H1 (cell line): Measurements from ENCODE around the gene ZFP64. TPM values are rescaled to one million over a fixed set of nuclear protein-coding genes. Genes with fewer than 3 reads are reported as not detected.

Source experiments
- CTCF ChIA-PET: fragments of 300-600 bp; sonication (Branson Sonifier 250); formaldehyde crosslinking; loops from one replicate; lab custom pipeline; 2021; ENCODE audit not compliant: partially characterized antibody; lab: Charles Lee
- POLR2A ChIA-PET: fragments of 300-600 bp; sonication (Branson Sonifier 250); formaldehyde crosslinking; loops from one replicate; lab custom pipeline; 2021; ENCODE audit warnings: inconsistent platforms; ENCODE audit not compliant: partially characterized antibody; lab: Charles Lee
- DNase-seq, 2 experiments: peaks; one replicate each; pipeline versions ENCODE4 v3.0.0 to v3.0.0-alpha.2; 2010 to 2022; ENCODE audit warnings: low spot score in 2 of 2, low read depth in 1 of 2, mixed read lengths in 1 of 2
- FAIRE-seq: peaks from 2 replicates; lab custom pipeline; 2011; peaks lifted over from hg19 to GRCh38; lab: Jason Lieb, UNC
- H2AFZ ChIP-seq: 2 replicates; pipeline ENCODE4 v1.8.1; 2012; ENCODE audit warnings: low read length, inconsistent platforms
- H2AK5ac ChIP-seq: 2 replicates; pipeline ENCODE4 v1.6.1; 2013; ENCODE audit warnings: low read depth, low read length
- H2BK120ac ChIP-seq: replicated peaks from 2 replicates; pipeline ENCODE3; 2013; ENCODE audit warnings: low read depth, low read length, inconsistent platforms
- H2BK12ac ChIP-seq: 2 replicates; pipeline ENCODE4 v1.6.1; 2013; ENCODE audit warnings: low read depth, low read length
- H2BK15ac ChIP-seq: 2 replicates; pipeline ENCODE4 v1.6.1; 2013; ENCODE audit warnings: low read length
- H2BK20ac ChIP-seq: 2 replicates; pipeline ENCODE4 v1.6.1; 2013; ENCODE audit warnings: low read length
- H2BK5ac ChIP-seq: 2 replicates; pipeline ENCODE4 v1.6.1; 2013; ENCODE audit warnings: low read depth, low read length
- H3K14ac ChIP-seq: 2 replicates; pipeline ENCODE4 v1.6.1; 2013; ENCODE audit warnings: inconsistent platforms; ENCODE audit not compliant: insufficient read length
- H3K18ac ChIP-seq: 2 replicates; pipeline ENCODE4 v1.6.1; 2013; ENCODE audit warnings: low read length; ENCODE audit errors: extremely low read depth
- H3K23ac ChIP-seq: 2 replicates; pipeline ENCODE4 v1.6.1; 2013; ENCODE audit warnings: inconsistent platforms; ENCODE audit not compliant: insufficient read length
- H3K23me2 ChIP-seq: 2 replicates; pipeline ENCODE4 v1.6.1; 2013; ENCODE audit warnings: low read depth, low read length
- H3K27ac ChIP-seq: 2 replicates; pipeline ENCODE4 v1.6.1; 2011; ENCODE audit warnings: low read depth, low read length, inconsistent platforms
- H3K27me3 ChIP-seq, 4 experiments: replicated peaks in 1 of 4; 1 replicate in 1 of 4; 2 replicates in 3 of 4; pipeline versions ENCODE4 v1.6.1 to v1.8.1; 2011 to 2013; ENCODE audit warnings: low read length in 3 of 4, mild to moderate bottlenecking in 3 of 4, inconsistent platforms in 2 of 4, mixed read lengths in 2 of 4, moderate library complexity in 1 of 4; ENCODE audit not compliant: control insufficient read depth in 3 of 4, insufficient read depth in 3 of 4; ENCODE audit errors: extremely low read depth in 1 of 4
- H3K36me3 ChIP-seq, 4 experiments: 2 replicates each; pipeline versions ENCODE4 v1.6.1 to v1.8.1; 2011 to 2013; ENCODE audit warnings: mild to moderate bottlenecking in 4 of 4, low read length in 3 of 4, moderate library complexity in 2 of 4, control low read depth in 1 of 4, inconsistent platforms in 1 of 4; ENCODE audit not compliant: insufficient read depth in 4 of 4, control insufficient read depth in 2 of 4
- H3K4ac ChIP-seq: replicated peaks from 2 replicates; pipeline ENCODE3; 2013; ENCODE audit warnings: low read length, low read depth, mixed read lengths, inconsistent platforms; ENCODE audit not compliant: insufficient read length
- H3K4me1 ChIP-seq, 4 experiments: replicated peaks in 1 of 4; 1 replicate in 1 of 4; 2 replicates in 3 of 4; pipeline versions ENCODE4 v1.6.1 to v1.8.1; 2011 to 2013; ENCODE audit warnings: low read length in 3 of 4, inconsistent platforms in 2 of 4, mixed read lengths in 1 of 4; ENCODE audit not compliant: insufficient read depth in 4 of 4, control insufficient read depth in 3 of 4
- H3K4me2 ChIP-seq, 2 experiments: 2 replicates each; pipeline versions ENCODE4 v1.6.1 to v1.8.1; 2011 to 2013; ENCODE audit warnings: low read depth in 2 of 2, low read length in 2 of 2, control low read depth in 1 of 2, inconsistent platforms in 1 of 2, mild to moderate bottlenecking in 1 of 2; ENCODE audit not compliant: insufficient read depth in 1 of 2
- H3K4me3 ChIP-seq, 4 experiments: fragments of 200-600, 300-600 bp in 1 of 4; sonication (generic), shearing (Covaris generic), sonication (Bioruptor Twin) in 1 of 4; 2 replicates each; pipeline versions ENCODE4 v1.5.1 to v1.8.1; 2011 to 2016; ENCODE audit warnings: low read length in 4 of 4, low read depth in 3 of 4, control low read depth in 2 of 4, inconsistent platforms in 2 of 4, mild to moderate bottlenecking in 2 of 4, mixed read lengths in 1 of 4, moderate library complexity in 1 of 4; ENCODE audit not compliant: insufficient read depth in 2 of 4; ENCODE audit errors: extremely low read depth in 1 of 4
- H3K56ac ChIP-seq: replicated peaks from 2 replicates; pipeline ENCODE3; 2013; ENCODE audit warnings: low read depth, mild to moderate bottlenecking, mixed read lengths, low read length, inconsistent platforms; ENCODE audit not compliant: insufficient read length
- H3K79me1 ChIP-seq: 2 replicates; pipeline ENCODE4 v1.6.1; 2013; ENCODE audit warnings: low read depth, low read length, control low read depth
- H3K79me2 ChIP-seq, 2 experiments: 2 replicates each; pipeline versions ENCODE4 v1.6.1 to v1.8.1; 2012 to 2013; ENCODE audit warnings: low read length in 2 of 2, mild to moderate bottlenecking in 2 of 2, inconsistent platforms in 1 of 2; ENCODE audit not compliant: insufficient read depth in 2 of 2, control insufficient read depth in 1 of 2
- H3K9ac ChIP-seq, 4 experiments: replicated peaks in 1 of 4; 1 replicate in 1 of 4; 2 replicates in 3 of 4; pipeline versions ENCODE4 v1.6.1 to v1.8.1; 2011 to 2013; ENCODE audit warnings: low read depth in 3 of 4, low read length in 3 of 4, control low read depth in 2 of 4, mild to moderate bottlenecking in 2 of 4, moderate library complexity in 2 of 4, inconsistent platforms in 1 of 4; ENCODE audit errors: extremely low read depth in 1 of 4
- H3K9me3 ChIP-seq, 2 experiments: 2 replicates each; pipeline versions ENCODE4 v1.6.1 to v1.8.1; 2012 to 2013; ENCODE audit warnings: mild to moderate bottlenecking in 2 of 2, moderate library complexity in 2 of 2, control low read depth in 1 of 2, inconsistent platforms in 1 of 2, low read depth in 1 of 2, low read length in 1 of 2, mixed read lengths in 1 of 2; ENCODE audit not compliant: insufficient read depth in 2 of 2
- H4K20me1 ChIP-seq, 2 experiments: replicated peaks in 1 of 2; 2 replicates each; pipeline versions ENCODE3 to v1.8.1; 2011 to 2013; ENCODE audit warnings: inconsistent platforms in 2 of 2, low read length in 2 of 2, mild to moderate bottlenecking in 1 of 2; ENCODE audit not compliant: insufficient read depth in 2 of 2, control insufficient read depth in 1 of 2
- H4K5ac ChIP-seq: 2 replicates; pipeline ENCODE4 v1.6.1; 2013; ENCODE audit warnings: low read length, low read depth, mixed read lengths, inconsistent platforms; ENCODE audit not compliant: insufficient read length
- H4K8ac ChIP-seq: 2 replicates; pipeline ENCODE4 v1.8.0; 2013; ENCODE audit warnings: mild to moderate bottlenecking, moderate library complexity, low read length, inconsistent platforms; ENCODE audit not compliant: insufficient read depth; ENCODE audit errors: extremely low read depth
- H4K91ac ChIP-seq: replicated peaks from 2 replicates; pipeline ENCODE3; 2013; ENCODE audit warnings: low read length, mixed read lengths, inconsistent platforms; ENCODE audit not compliant: insufficient read length
- E2F6 ChIP-seq: IDR thresholded peaks from 2 replicates; pipeline ENCODE4 v1.6.1; 2012; ENCODE audit warnings: inconsistent platforms
- KDM1A ChIP-seq: fragments of 200-600, 300-600 bp; sonication (generic); IDR thresholded peaks from 2 replicates; pipeline ENCODE4 v1.7.1; 2016; ENCODE audit warnings: mild to moderate bottlenecking, low read length, borderline replicate concordance
- RBBP5 ChIP-seq: IDR thresholded peaks from 2 replicates; pipeline ENCODE4 v1.7.1; 2012; ENCODE audit warnings: low read depth, mild to moderate bottlenecking, inconsistent platforms, low read length, moderate library complexity, borderline replicate concordance
- SP2 ChIP-seq: IDR thresholded peaks from 2 replicates; pipeline ENCODE4 v1.6.1; 2012; ENCODE audit warnings: mild to moderate bottlenecking, low read length, inconsistent platforms
- SUZ12 ChIP-seq: fragments of 200-600 bp; sonication (generic); IDR thresholded peaks from 2 replicates; pipeline ENCODE4 v1.6.1; 2012; ENCODE audit warnings: mild to moderate bottlenecking, inconsistent platforms, low read length, moderate library complexity, mixed read lengths
- YY1 ChIP-seq: IDR thresholded peaks from 2 replicates; pipeline ENCODE4 v1.6.1; 2011; ENCODE audit warnings: low read depth, mild to moderate bottlenecking, low read length
- ZNF274 ChIP-seq: IDR thresholded peaks from 2 replicates; pipeline ENCODE4 v1.7.0; 2012; ENCODE audit warnings: low read length, borderline replicate concordance; ENCODE audit errors: extremely low read depth
- WGBS, 2 experiments: shearing (Covaris generic) in 1 of 2; methylation state at CpG; one replicate each; pipeline versions ENCODE4 v1.1.6 to v1.1.7; 2013 to 2015; ENCODE audit warnings: low lambda C conversion rate in 2 of 2, mixed read lengths in 2 of 2, inconsistent platforms in 1 of 2, low coverage in 1 of 2, missing lambda C conversion rate in 1 of 2; ENCODE audit not compliant: insufficient replicate concordance in 2 of 2, insufficient coverage in 1 of 2, insufficient read length in 1 of 2; ENCODE audit errors: extremely low coverage in 1 of 2, missing lambda C conversion rate in 1 of 2; 5-methylcytosine and 5-hydroxymethylcytosine counted together
- polyA plus RNA-seq, 7 experiments: library from polyadenylated mRNA; depleted of rRNA in 3 of 7; stranded (reverse) in 5 of 7; unstranded in 2 of 7; fragments of >200 nt in 5 of 7; fragments of 200-250 nt in 2 of 7; gene quantifications; 1 replicate in 5 of 7; 2 replicates in 1 of 7; 4 replicates in 1 of 7; pipeline versions ENCODE4 v1.2.1 to v1.2.3, GENCODE V29; 2011 to 2013; ENCODE audit warnings: missing spikeins in 2 of 7, mixed read lengths in 2 of 7
- total RNA-seq: library from RNA; stranded (reverse); fragmentation: NEBNext Ultra II Directional; extraction: Animal tissue kit (Norgen Biotek cat#: 25700); gene quantifications from 2 replicates; pipeline ENCODE4 v1.2.1, GENCODE V29; 2021
- TF ChIP-seq, protein P1 (sequence below): IDR thresholded peaks from 2 replicates; pipeline ENCODE4 v1.6.1; 2012; ENCODE audit warnings: inconsistent platforms
- TF ChIP-seq, protein P2 (sequence below): IDR thresholded peaks from 2 replicates; pipeline ENCODE4 v1.6.1; 2011; ENCODE audit warnings: low read depth, mild to moderate bottlenecking, low read length; ENCODE audit not compliant: insufficient read depth
- TF ChIP-seq, protein P3 (sequence below), 3 experiments: IDR thresholded peaks; 1 replicate in 2 of 3; 2 replicates in 1 of 3; pipeline versions ENCODE4 v1.5.1 to v1.6.1; 2011; ENCODE audit warnings: low read length in 3 of 3, mild to moderate bottlenecking in 3 of 3, inconsistent platforms in 2 of 3, low read depth in 1 of 3, moderate library complexity in 1 of 3; ENCODE audit not compliant: insufficient read depth in 1 of 3; ENCODE audit errors: control extremely low read depth in 1 of 3

The ZFP64 gene
- total and polyA plus RNA-seq, 2 of the 8 experiments (the other 6 are each of a cell fraction or from before 2014, with no cell fraction given), result 25.3 to 43.7 TPM

- Histone ChIP-seq H4K5ac (no peak overlapping the region), H3K79me1 (no peaks in the 10 kb centered on the region), H3K36me3 (peaks cover 2 to 32% (median 14%) of the 10 kb centered on the region in 4 experiments; a peak in 7 of 8 replicates), H2AFZ (no peak overlapping the region), H3K14ac (no peak overlapping the region), H2AK5ac (no peak overlapping the region), H3K27me3 (no peaks in the 10 kb centered on the region), H3K9me3 (no peaks in the 10 kb centered on the region), H3K56ac (no peak overlapping the region), H3K4me1 (no peaks in the 10 kb centered on the region), H3K27ac (no peak overlapping the region), H2BK5ac (no peak overlapping the region), H3K23me2 (no peaks in the 10 kb centered on the region), H4K91ac (no peak overlapping the region), H2BK120ac (no peak overlapping the region), H3K4me3 (no peak overlapping the region), H2BK15ac (no peak overlapping the region), H3K23ac (no peak overlapping the region), H3K18ac (no peak overlapping the region), H4K8ac (no peak overlapping the region), H2BK20ac (no peak overlapping the region), H3K9ac (no peak overlapping the region), H3K4ac (no peak overlapping the region), H3K79me2 (no peaks in the 10 kb centered on the region), H4K20me1 (peaks cover 0 to 2% of the 10 kb centered on the region in 2 experiments), H3K4me2 (no peak overlapping the region), H2BK12ac (no peak overlapping the region)
- FAIRE-seq, result no peak
- ChIA-PET POLR2A (no interaction called here), CTCF (interaction anchor here (0.8 to 2.5 kb wide), 9 partner anchors 8 to 337 kb away, joined by 3 to 11 read pairs (median 3); no protein-coding TSS in a partner anchor)
- no peak for DNase-seq
- 89% methylated on average over 7 of the region's 7 CpGs; no CpG with 5 or more reads in 1 of the 2 experiments for WGBS, 2 experiments
- TF ChIP-seq KDM1A, result no peak
- TF ChIP-seq, protein P1, sequence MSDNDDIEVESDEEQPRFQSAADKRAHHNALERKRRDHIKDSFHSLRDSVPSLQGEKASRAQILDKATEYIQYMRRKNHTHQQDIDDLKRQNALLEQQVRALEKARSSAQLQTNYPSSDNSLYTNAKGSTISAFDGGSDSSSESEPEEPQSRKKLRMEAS, result no peak
- no peak for TF ChIP-seq YY1
- TF ChIP-seq, protein P2, sequence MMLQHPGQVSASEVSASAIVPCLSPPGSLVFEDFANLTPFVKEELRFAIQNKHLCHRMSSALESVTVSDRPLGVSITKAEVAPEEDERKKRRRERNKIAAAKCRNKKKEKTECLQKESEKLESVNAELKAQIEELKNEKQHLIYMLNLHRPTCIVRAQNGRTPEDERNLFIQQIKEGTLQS, result no peak
- TF ChIP-seq E2F6, result no peak
- TF ChIP-seq SP2, result no peak
- no peak for TF ChIP-seq SUZ12
- TF ChIP-seq RBBP5, result no peak
- TF ChIP-seq, protein P3, sequence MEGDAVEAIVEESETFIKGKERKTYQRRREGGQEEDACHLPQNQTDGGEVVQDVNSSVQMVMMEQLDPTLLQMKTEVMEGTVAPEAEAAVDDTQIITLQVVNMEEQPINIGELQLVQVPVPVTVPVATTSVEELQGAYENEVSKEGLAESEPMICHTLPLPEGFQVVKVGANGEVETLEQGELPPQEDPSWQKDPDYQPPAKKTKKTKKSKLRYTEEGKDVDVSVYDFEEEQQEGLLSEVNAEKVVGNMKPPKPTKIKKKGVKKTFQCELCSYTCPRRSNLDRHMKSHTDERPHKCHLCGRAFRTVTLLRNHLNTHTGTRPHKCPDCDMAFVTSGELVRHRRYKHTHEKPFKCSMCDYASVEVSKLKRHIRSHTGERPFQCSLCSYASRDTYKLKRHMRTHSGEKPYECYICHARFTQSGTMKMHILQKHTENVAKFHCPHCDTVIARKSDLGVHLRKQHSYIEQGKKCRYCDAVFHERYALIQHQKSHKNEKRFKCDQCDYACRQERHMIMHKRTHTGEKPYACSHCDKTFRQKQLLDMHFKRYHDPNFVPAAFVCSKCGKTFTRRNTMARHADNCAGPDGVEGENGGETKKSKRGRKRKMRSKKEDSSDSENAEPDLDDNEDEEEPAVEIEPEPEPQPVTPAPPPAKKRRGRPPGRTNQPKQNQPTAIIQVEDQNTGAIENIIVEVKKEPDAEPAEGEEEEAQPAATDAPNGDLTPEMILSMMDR (IDR thresholded peaks at IDR 0.05; ENCODE audit: control extremely low read depth in 1 of 3, insufficient read depth in 1 of 3, low read depth in 1 of 3, low read length in 3 of 3), result no peak
- TF ChIP-seq ZNF274, result no peak
Measured at GRCh38 chr20:52153896-52154295, 37.7 kb downstream of the ZFP64 start.
